ENCODE results near the gene MAGI1.

Gene MAGI1

GRCh38 chr3:65857327-65857726 lies 181.4 kb downstream of the MAGI1 start:
- no peak for DNase-seq (ENCODE audit: extremely low spot score)
- ChIA-PET POLR2A (no interaction called here), CTCF (no interaction called here)
- TF ChIP-seq NFRKB (IDR thresholded peaks at IDR 0.05), result no peak
- no peak for TF ChIP-seq BHLHE40 (IDR thresholded peaks at IDR 0.05; ENCODE audit: borderline replicate concordance)
- TF ChIP-seq FOXA1 (IDR thresholded peaks at IDR 0.05), result no peak
- no peak for TF ChIP-seq SUZ12 (IDR thresholded peaks at IDR 0.05)
- TF ChIP-seq ELF4 (IDR thresholded peaks at IDR 0.05), result no peak
- no peak for TF ChIP-seq SP1 (IDR thresholded peaks at IDR 0.05)
- TF ChIP-seq ZNF384 (IDR thresholded peaks at IDR 0.05), result no peak
- no peak for TF ChIP-seq FOXK2 (IDR thresholded peaks at IDR 0.05)
- no peak for TF ChIP-seq FOXM1 (IDR thresholded peaks at IDR 0.05; ENCODE audit: borderline replicate concordance)
- TF ChIP-seq ARNT (IDR thresholded peaks at IDR 0.05), result no peak
- TF ChIP-seq L3MBTL2 (conservative IDR thresholded peaks at IDR 0.05), result no peak
- TF ChIP-seq HDGF (IDR thresholded peaks at IDR 0.05; ENCODE audit: borderline replicate concordance), result no peak
- TF ChIP-seq LEF1 (IDR thresholded peaks at IDR 0.05; ENCODE audit: borderline replicate concordance), result no peak
- TF ChIP-seq TARDBP (IDR thresholded peaks at IDR 0.05), result no peak
- TF ChIP-seq, protein P1, sequence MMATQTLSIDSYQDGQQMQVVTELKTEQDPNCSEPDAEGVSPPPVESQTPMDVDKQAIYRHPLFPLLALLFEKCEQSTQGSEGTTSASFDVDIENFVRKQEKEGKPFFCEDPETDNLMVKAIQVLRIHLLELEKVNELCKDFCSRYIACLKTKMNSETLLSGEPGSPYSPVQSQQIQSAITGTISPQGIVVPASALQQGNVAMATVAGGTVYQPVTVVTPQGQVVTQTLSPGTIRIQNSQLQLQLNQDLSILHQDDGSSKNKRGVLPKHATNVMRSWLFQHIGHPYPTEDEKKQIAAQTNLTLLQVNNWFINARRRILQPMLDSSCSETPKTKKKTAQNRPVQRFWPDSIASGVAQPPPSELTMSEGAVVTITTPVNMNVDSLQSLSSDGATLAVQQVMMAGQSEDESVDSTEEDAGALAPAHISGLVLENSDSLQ (IDR thresholded peaks at IDR 0.05), result no peak
- TF ChIP-seq CTBP1 (IDR thresholded peaks at IDR 0.05; ENCODE audit: borderline replicate concordance), result no peak

DNA sequence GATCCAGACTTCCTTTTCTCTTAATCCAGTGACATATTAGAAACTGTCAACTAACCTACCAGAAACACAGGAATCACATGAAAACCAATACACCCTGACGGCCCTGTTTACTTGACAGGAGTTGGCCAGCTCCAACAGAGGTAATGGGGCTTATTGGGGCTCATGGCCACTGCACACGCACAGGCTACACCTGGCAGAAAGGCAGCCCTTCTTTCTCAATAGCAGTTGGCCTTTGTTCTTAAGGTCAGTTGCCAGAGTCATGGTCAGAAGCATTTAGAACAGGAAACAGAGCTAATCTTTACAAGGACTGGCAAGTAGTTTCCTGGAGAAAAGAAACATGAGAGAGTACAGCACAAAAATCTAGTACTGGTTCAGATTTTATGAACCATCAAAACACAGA lies 181.8 kb downstream of the MAGI1 start:
- no peak for TF ChIP-seq HDGF (IDR thresholded peaks at IDR 0.05; ENCODE audit: borderline replicate concordance)
- no peak for TF ChIP-seq ARNT (IDR thresholded peaks at IDR 0.05)
- no peak for TF ChIP-seq LEF1 (IDR thresholded peaks at IDR 0.05; ENCODE audit: borderline replicate concordance)
- TF ChIP-seq ZNF384 (IDR thresholded peaks at IDR 0.05), result no peak
- TF ChIP-seq, protein P1 (IDR thresholded peaks at IDR 0.05), result no peak
- no peak for TF ChIP-seq FOXM1 (IDR thresholded peaks at IDR 0.05; ENCODE audit: borderline replicate concordance)
- DNase-seq (ENCODE audit: extremely low spot score), result no peak
- CTCF ChIA-PET, result no interaction called here
- POLR2A ChIA-PET, result no interaction called here

- ChIA-PET POLR2A (no interaction called here), CTCF (no interaction called here)
- TF ChIP-seq BHLHE40 (IDR thresholded peaks at IDR 0.05; ENCODE audit: borderline replicate concordance), result no peak
- TF ChIP-seq ARNT (IDR thresholded peaks at IDR 0.05), result no peak
- TF ChIP-seq LEF1 (IDR thresholded peaks at IDR 0.05; ENCODE audit: borderline replicate concordance), result no peak
- TF ChIP-seq TARDBP (IDR thresholded peaks at IDR 0.05), result no peak
- TF ChIP-seq FOXK2 (IDR thresholded peaks at IDR 0.05), result no peak
- no peak for TF ChIP-seq L3MBTL2 (conservative IDR thresholded peaks at IDR 0.05)
- TF ChIP-seq FOXM1 (IDR thresholded peaks at IDR 0.05; ENCODE audit: borderline replicate concordance), result no peak
- no peak for TF ChIP-seq ELF4 (IDR thresholded peaks at IDR 0.05)
- no peak for TF ChIP-seq NFRKB (IDR thresholded peaks at IDR 0.05)
- no peak for TF ChIP-seq HDGF (IDR thresholded peaks at IDR 0.05; ENCODE audit: borderline replicate concordance)
- TF ChIP-seq SUZ12 (IDR thresholded peaks at IDR 0.05), result no peak
- no peak for TF ChIP-seq CTBP1 (IDR thresholded peaks at IDR 0.05; ENCODE audit: borderline replicate concordance)
- no peak for TF ChIP-seq ZNF384 (IDR thresholded peaks at IDR 0.05)
- TF ChIP-seq FOXA1 (IDR thresholded peaks at IDR 0.05), result no peak
- TF ChIP-seq, protein P1 (IDR thresholded peaks at IDR 0.05), result no peak
- no peak for TF ChIP-seq SP1 (IDR thresholded peaks at IDR 0.05)
- no peak for DNase-seq (ENCODE audit: extremely low spot score)
Measured at GRCh38 chr3:65855370-65856100, 183.2 kb downstream of the MAGI1 start.

DNA sequence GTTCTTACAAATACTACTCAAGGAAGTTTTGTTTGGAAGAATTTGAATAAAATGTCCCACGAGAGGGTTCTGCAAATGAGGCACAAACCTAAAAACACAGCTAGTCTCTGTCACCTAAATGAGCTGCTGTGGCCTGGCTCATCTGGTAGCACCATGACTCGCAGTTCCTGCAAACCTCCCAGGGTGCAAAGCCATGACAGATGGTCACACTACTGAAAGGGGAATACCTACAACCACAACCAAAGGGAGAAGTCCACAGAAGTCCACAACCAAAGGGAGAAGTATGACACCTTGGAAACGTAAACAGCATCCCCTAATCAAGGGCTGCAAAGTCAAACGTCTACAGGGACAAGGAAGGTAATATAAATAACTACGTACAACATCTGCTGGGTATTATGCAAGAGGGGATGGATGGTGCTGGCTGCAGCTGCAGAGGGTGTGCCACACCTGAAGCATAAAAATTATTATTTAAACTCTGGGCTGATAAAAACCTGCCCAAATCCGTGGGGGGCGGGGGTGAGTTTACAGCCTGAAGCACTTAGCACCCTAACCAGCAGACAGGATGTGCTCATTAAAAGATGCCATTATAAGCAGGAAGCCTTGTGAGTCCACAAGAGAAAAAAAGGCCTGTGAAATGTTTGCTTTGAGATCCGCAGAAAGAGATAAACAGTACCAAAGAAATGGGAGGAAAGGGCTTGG lies 184.0 kb downstream of the MAGI1 start:
- DNase-seq (ENCODE audit: extremely low spot score), result no peak
- CTCF ChIA-PET, result no interaction called here
- TF ChIP-seq SUZ12 (IDR thresholded peaks at IDR 0.05) (no peak), TARDBP (IDR thresholded peaks at IDR 0.05) (no peak), NFRKB (IDR thresholded peaks at IDR 0.05) (no peak), L3MBTL2 (conservative IDR thresholded peaks at IDR 0.05) (no peak), BHLHE40 (IDR thresholded peaks at IDR 0.05; ENCODE audit: borderline replicate concordance) (no peak), FOXM1 (IDR thresholded peaks at IDR 0.05; ENCODE audit: borderline replicate concordance) (no peak), CTBP1 (IDR thresholded peaks at IDR 0.05; ENCODE audit: borderline replicate concordance) (no peak), HDGF (IDR thresholded peaks at IDR 0.05; ENCODE audit: borderline replicate concordance) (no peak), ZNF384 (IDR thresholded peaks at IDR 0.05) (no peak)
- TF ChIP-seq, protein P1 (IDR thresholded peaks at IDR 0.05), result no peak
- POLR2A ChIA-PET, result no interaction called here

GRCh38 chr3:65851827-65852226 lies 186.9 kb downstream of the MAGI1 start:
- CTCF ChIA-PET, result no interaction called here
- POLR2A ChIA-PET, result no interaction called here
- no peak for DNase-seq (ENCODE audit: extremely low spot score)
- TF ChIP-seq TARDBP (IDR thresholded peaks at IDR 0.05), result no peak

All from HEK293T (cell line).